Neuron (in vitro differentiated cells): Measurements from ENCODE around the gene DHRSX.

Experiments used
- H2AFZ ChIP-seq: one replicate; pipeline ENCODE4 v1.6.1; 2013; ENCODE audit warnings: low read depth, mild to moderate bottlenecking, inconsistent platforms, low read length, moderate library complexity
- H3K27me3 ChIP-seq: one replicate; pipeline ENCODE4 v1.6.1; 2013; ENCODE audit warnings: low read length; ENCODE audit not compliant: insufficient read depth
- H3K36me3 ChIP-seq: one replicate; pipeline ENCODE4 v1.6.1; 2013; ENCODE audit warnings: low read length; ENCODE audit not compliant: insufficient read depth
- H3K4me1 ChIP-seq: one replicate; pipeline ENCODE4 v1.6.1; 2013; ENCODE audit warnings: low read length; ENCODE audit not compliant: insufficient read depth
- H3K4me3 ChIP-seq: 2 replicates; pipeline ENCODE4 v1.5.1; 2013; ENCODE audit warnings: mild to moderate bottlenecking, low read length, moderate library complexity
- H3K9me3 ChIP-seq: one replicate; pipeline ENCODE4 v1.6.1; 2013; ENCODE audit warnings: low read length

DHRSX gene, protein sequence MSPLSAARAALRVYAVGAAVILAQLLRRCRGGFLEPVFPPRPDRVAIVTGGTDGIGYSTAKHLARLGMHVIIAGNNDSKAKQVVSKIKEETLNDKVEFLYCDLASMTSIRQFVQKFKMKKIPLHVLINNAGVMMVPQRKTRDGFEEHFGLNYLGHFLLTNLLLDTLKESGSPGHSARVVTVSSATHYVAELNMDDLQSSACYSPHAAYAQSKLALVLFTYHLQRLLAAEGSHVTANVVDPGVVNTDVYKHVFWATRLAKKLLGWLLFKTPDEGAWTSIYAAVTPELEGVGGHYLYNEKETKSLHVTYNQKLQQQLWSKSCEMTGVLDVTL

GRCh38 chrX:2500803-2501558 lies at the start of gene DHRSX, which contains the start of gene ZBED1:
Gene DHRSX, minus strand, starts transcription at chrX:2500976. Its CDS starts 51 bp downstream, at chrX:2500925.
Gene ZBED1, minus strand, starts transcription at chrX:2500976. Its CDS starts 10,257 bp downstream, at chrX:2490719.
- Histone ChIP-seq H3K36me3 (peaks cover 4% of the 10 kb centered on the region), H3K9me3 (no peaks in the 10 kb centered on the region), H3K27me3 (no peaks in the 10 kb centered on the region), H3K4me3 (peak within 1 kb of the TSS; percentile 71), H3K4me1 (peaks cover 24% of the 10 kb centered on the region), H2AFZ (peak within 1 kb of the TSS; percentile 84)

DNA sequence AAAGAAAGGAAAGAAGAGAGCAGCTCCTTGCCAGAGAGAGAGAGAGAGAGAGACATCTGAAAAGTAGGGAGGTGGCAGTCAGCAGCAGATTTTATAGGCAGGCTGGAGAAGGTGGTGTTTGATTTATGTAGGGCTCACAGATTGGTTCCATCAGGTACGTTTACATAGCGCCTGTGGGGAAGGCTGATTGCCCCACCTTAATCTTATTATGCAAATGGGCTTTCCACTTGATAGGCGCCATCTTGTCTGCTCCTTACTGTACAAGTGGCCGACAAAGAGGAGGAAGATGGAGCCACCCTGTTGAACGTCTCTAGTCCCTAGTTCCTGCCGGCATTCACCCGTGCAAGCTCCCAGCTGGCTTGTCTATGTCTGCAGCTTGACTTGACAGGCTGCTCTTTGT lies 49.1 kb upstream of the DHRSX start:
- Histone ChIP-seq H3K9me3 (peaks cover 4% of the 10 kb centered on the region), H3K27me3 (no peaks in the 10 kb centered on the region), H3K36me3 (no peaks in the 10 kb centered on the region), H2AFZ (no peak overlapping the region), H3K4me1 (peaks cover 25% of the 10 kb centered on the region), H3K4me3 (no peak overlapping the region)

- peaks cover 25% of the 10 kb centered on the region for H3K4me1 ChIP-seq
- H3K36me3 ChIP-seq, result no peaks in the 10 kb centered on the region
- peak overlapping the region; percentile 13 for H2AFZ ChIP-seq
- H3K27me3 ChIP-seq, result no peaks in the 10 kb centered on the region
- H3K9me3 ChIP-seq, result peaks cover 4% of the 10 kb centered on the region
- peak overlapping the region; percentile 9 for H3K4me3 ChIP-seq
Observed at GRCh38 chrX:2548711-2549423, 48.1 kb upstream of the DHRSX start.

DNA sequence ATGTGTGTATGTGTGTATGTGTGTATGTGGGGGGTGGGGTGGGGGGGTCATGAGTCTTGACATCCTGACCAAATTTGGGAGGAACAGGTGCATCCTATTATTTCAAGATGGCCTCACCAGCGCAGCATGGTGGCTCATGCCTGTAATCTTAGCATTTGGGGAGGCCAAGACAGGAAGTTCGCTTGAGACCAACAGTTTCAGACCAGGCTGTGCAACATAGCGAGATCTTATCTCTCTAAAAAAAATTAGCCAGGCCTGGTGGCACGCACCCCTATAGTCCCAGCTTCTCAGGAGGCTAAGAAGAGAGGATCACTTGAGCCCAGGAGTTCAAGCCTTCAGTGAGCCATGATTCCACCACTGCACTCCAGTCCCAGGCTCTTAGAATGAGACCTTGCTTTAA lies 47.0 kb upstream of the DHRSX start:
- H3K9me3 ChIP-seq, result peaks cover 4% of the 10 kb centered on the region
- H3K4me3 ChIP-seq, result no peak overlapping the region
- H3K36me3 ChIP-seq, result no peaks in the 10 kb centered on the region

GRCh38 chrX:2546496-2546895 lies 45.7 kb upstream of the DHRSX start:
- Histone ChIP-seq H2AFZ (no peak overlapping the region), H3K4me1 (peaks cover 14% of the 10 kb centered on the region), H3K4me3 (no peak overlapping the region), H3K27me3 (no peaks in the 10 kb centered on the region), H3K36me3 (no peaks in the 10 kb centered on the region), H3K9me3 (peaks cover 4% of the 10 kb centered on the region)

More for the DNA sequence above, 47.0 kb upstream of the DHRSX start:
- Histone ChIP-seq H3K27me3 (no peaks in the 10 kb centered on the region), H2AFZ (no peak overlapping the region), H3K4me1 (peaks cover 21% of the 10 kb centered on the region)

DNA sequence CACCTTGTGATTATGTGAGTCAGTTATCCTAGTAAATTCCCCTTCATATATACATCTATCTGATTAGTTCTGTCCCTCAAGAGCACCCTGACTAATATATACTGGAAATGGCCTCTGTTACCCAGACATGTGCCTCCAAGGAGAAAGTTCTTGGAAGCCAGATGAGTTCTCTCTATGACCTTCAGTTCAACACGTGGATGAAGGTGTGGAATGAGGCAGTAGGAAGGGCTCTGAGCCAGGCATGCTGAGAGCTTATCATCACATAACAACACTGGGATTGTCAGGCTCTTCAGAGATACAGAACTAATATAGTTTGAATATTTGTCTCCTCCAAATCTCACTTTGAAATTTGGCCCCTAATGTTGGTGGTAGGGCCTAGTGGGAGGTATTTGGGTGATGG lies 44.4 kb upstream of the DHRSX start:
- Histone ChIP-seq H3K36me3 (no peaks in the 10 kb centered on the region), H3K4me3 (no peak overlapping the region), H3K4me1 (peaks cover 12% of the 10 kb centered on the region), H2AFZ (no peak overlapping the region), H3K9me3 (peaks cover 4% of the 10 kb centered on the region), H3K27me3 (no peaks in the 10 kb centered on the region)

DNA sequence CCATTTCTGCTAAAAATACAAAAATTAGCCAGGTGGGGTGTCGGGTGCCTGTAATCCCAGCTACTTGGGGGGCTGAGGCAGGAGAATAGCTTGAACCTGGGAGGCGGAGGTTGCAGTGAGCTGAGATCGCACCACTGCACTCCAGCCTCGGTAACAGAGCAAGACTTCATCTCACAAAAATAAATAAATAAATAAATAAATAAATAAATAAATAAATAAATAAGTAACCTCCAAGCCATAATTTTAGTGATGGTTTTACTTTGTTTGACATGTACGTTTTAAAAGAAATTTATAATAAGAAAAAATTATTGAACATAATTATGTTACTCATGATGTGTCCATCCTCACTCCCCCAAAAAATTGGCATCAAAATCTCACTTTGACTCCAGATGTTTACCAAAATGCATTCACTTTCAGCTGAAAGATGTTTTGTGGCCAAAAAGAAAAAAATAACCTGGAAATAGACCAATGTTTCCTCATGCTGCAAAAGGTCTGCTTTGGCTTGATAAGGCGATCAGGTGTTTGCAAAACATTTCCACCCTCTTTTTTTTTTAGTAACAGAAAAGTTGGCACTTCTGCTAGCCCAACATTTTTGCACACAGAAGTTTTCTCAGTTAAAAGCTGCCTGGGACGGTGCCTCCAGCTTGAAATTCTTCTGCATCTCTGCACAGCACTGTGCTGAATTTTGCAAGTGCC lies 42.2 kb upstream of the DHRSX start:
- Histone ChIP-seq H3K36me3 (no peaks in the 10 kb centered on the region), H2AFZ (no peak overlapping the region), H3K9me3 (peaks cover 4% of the 10 kb centered on the region)

DNA sequence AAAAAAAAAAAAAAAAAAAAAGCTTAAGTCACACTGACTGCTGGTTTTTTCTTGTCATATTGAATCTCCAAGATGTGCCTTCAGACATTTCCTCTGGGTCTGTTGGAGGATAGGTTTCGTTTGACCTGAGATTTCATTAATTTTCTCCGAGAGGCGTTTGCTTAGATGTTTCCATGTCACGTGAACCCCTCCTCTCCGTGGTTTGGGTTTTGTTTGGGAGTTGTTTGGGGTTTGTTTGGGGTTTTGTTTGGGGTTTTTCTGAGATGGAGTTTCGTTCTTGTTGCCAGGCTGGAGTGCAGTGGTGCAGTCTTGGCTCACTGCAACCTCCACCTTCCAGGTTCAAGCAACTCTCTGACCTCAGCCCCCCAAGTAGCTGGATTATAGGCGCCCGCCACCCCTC lies 40.8 kb upstream of the DHRSX start:
- H2AFZ ChIP-seq, result no peak overlapping the region
- H3K4me1 ChIP-seq, result peaks cover 16% of the 10 kb centered on the region
- no peak overlapping the region for H3K4me3 ChIP-seq
- peaks cover 4% of the 10 kb centered on the region for H3K9me3 ChIP-seq
- H3K36me3 ChIP-seq, result no peaks in the 10 kb centered on the region
- H3K27me3 ChIP-seq, result no peaks in the 10 kb centered on the region

More for the DNA sequence above, 42.2 kb upstream of the DHRSX start:
- Histone ChIP-seq H3K4me3 (no peak overlapping the region), H3K27me3 (no peaks in the 10 kb centered on the region), H3K4me1 (peaks cover 6% of the 10 kb centered on the region)

DNA sequence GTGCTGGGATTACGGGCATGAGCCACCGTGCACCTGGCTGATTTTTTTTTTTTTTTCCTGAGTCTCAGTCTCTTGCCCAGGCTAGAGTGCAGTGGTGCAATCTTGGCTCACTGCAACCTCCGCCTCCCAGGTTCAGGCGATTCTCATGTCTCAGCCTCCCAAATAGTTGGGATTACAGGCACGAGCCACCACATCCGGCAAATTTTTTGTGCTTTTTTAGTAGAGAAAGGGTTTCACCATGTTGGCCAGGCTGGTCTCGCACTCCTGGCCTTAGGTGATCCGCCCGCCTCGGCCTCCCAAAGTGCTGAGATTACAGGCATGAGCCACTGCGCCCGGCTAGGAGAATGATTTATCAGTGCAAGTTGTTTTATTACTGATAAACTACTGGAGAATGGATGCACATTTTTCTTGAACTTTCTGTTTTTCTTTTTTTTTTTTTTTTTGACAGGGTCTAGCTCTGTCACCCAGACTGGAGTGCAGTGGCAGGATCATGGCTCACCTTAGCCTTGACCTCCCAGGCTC lies 39.7 kb upstream of the DHRSX start:
- peaks cover 16% of the 10 kb centered on the region for H3K4me1 ChIP-seq
- no peaks in the 10 kb centered on the region for H3K27me3 ChIP-seq
- H2AFZ ChIP-seq, result no peak overlapping the region
- H3K36me3 ChIP-seq, result no peaks in the 10 kb centered on the region
- no peaks in the 10 kb centered on the region for H3K9me3 ChIP-seq
- no peak overlapping the region for H3K4me3 ChIP-seq

DNA sequence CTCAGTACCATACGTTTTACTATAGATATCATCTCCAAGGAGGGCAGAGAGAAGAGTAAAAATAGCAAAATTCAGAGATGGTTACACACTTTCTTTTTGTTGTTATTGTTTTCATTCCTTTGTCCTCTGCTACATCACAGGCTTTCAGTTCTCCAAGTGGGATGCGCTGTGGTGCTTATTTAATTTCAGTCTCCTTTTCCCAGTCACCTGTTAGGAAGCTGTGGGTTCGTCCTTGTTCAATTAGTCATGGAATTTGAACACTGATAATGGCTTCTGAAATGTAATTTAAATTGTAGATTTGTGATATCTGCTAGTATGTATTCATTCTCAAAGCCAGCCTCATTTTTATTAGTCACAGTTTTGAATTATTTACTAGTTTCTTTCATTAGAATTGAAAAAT lies 38.8 kb upstream of the DHRSX start:
- peaks cover 16% of the 10 kb centered on the region for H3K4me1 ChIP-seq
- no peaks in the 10 kb centered on the region for H3K9me3 ChIP-seq
- no peak overlapping the region for H2AFZ ChIP-seq
- H3K4me3 ChIP-seq, result no peak overlapping the region
- H3K36me3 ChIP-seq, result no peaks in the 10 kb centered on the region
- no peaks in the 10 kb centered on the region for H3K27me3 ChIP-seq

DNA sequence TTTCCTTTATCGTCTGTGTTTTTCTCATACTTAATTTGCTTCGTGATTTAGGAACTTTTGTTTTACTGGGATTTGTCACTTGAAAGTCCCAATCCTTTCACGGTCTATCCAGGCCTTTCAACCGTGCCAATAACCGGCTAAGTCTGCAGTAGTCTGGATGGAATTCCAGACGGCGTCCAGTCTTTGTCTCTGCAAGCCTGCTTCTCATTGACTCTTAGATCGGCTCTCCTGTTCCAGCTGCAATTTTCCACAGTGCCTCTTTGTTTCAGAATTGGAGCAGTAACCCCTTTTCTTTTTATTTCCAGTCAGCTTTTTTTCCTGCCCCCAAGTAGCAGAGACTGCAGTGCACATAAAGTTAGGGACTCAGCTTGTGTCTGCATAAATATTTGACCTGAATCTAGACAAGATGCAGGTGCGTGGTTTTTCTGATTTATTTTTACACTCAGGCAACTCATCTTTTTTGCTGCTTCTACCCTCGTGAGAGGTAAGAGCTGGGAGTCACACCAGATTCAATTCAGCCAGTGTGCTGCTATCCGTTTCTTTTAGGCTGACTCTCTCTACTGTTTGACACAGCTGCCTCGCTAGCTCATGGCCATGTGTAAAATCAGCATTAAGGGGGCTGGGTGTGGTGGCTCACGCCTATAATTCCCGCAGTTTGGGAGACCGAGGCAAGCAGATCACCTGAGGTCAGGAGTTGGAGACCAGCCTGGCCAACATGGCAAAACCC lies 37.4 kb upstream of the DHRSX start:
- no peaks in the 10 kb centered on the region for H3K9me3 ChIP-seq
- no peak overlapping the region for H3K4me3 ChIP-seq
- H3K4me1 ChIP-seq, result peaks cover 16% of the 10 kb centered on the region
- H2AFZ ChIP-seq, result peak overlapping the region; percentile 71
- no peaks in the 10 kb centered on the region for H3K36me3 ChIP-seq
- H3K27me3 ChIP-seq, result no peaks in the 10 kb centered on the region

GRCh38 chrX:2536974-2537373 lies 36.2 kb upstream of the DHRSX start:
- Histone ChIP-seq H2AFZ (no peak overlapping the region), H3K4me3 (no peak overlapping the region), H3K9me3 (no peaks in the 10 kb centered on the region), H3K4me1 (peaks cover 16% of the 10 kb centered on the region), H3K27me3 (no peaks in the 10 kb centered on the region), H3K36me3 (no peaks in the 10 kb centered on the region)
